WTC11 (cell line): Measurements from ENCODE around the gene RCAN3.

Source experiments
- CREB1 ChIP-seq: sonication (generic); formaldehyde crosslinking; IDR thresholded peaks from 2 replicates; pipeline ENCODE4 v1.8.0; 2023; ENCODE audit warnings: mild to moderate bottlenecking, missing genetic modification reagents
- CREM ChIP-seq: sonication (generic); formaldehyde crosslinking; IDR thresholded peaks from 2 replicates; pipeline ENCODE4 v1.8.1; 2022; ENCODE audit warnings: mild to moderate bottlenecking, missing genetic modification reagents, moderate library complexity
- NR3C1 ChIP-seq: sonication (generic); formaldehyde crosslinking; conservative IDR thresholded peaks from 2 replicates; pipeline ENCODE4 v1.8.1; 2023; ENCODE audit warnings: low read depth, mild to moderate bottlenecking, missing genetic modification reagents
- ZNF396 ChIP-seq: fragments of 250-450 bp; sonication (Bioruptor Pico); IDR thresholded peaks from 2 replicates; pipeline ENCODE4 v1.8.0; 2021; ENCODE audit warnings: mild to moderate bottlenecking, moderate library complexity, borderline replicate concordance
- TF ChIP-seq, protein P1 (sequence below): fragments of 200-600 bp; IDR thresholded peaks from 2 replicates; pipeline ENCODE4 v1.8.0; 2022; ENCODE audit warnings: antibody characterized with exemption
- TF ChIP-seq, protein P2 (sequence below): sonication (generic); formaldehyde crosslinking; IDR thresholded peaks from 2 replicates; pipeline ENCODE4 v1.8.1; 2022; ENCODE audit warnings: low read depth, missing genetic modification reagents, borderline replicate concordance
- TF ChIP-seq, protein P3 (sequence below): sonication (generic); formaldehyde crosslinking; IDR thresholded peaks from 2 replicates; pipeline ENCODE4 v1.8.1; 2023; ENCODE audit warnings: mild to moderate bottlenecking, missing genetic modification reagents, moderate library complexity

DNA sequence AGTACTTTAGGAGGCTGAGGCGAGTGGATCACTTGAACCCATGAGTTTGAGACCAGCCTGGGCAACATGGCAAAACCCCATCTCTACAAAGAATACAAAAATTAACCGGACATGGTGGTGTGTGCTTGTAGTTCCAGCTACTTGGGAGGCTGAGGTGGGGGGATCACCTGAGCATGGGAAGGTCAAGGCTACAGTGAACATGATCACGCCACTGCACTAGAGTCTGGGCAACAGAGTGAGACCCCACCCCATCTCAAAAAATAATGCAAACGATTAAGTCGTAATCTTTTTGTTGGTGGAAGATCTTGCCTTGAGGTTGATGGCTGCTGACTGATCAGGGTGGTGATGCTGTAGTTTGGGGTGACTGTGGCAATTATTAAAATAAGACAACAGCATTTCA, 6.3 kb downstream of the RCAN3 start:
- TF ChIP-seq, protein P1, sequence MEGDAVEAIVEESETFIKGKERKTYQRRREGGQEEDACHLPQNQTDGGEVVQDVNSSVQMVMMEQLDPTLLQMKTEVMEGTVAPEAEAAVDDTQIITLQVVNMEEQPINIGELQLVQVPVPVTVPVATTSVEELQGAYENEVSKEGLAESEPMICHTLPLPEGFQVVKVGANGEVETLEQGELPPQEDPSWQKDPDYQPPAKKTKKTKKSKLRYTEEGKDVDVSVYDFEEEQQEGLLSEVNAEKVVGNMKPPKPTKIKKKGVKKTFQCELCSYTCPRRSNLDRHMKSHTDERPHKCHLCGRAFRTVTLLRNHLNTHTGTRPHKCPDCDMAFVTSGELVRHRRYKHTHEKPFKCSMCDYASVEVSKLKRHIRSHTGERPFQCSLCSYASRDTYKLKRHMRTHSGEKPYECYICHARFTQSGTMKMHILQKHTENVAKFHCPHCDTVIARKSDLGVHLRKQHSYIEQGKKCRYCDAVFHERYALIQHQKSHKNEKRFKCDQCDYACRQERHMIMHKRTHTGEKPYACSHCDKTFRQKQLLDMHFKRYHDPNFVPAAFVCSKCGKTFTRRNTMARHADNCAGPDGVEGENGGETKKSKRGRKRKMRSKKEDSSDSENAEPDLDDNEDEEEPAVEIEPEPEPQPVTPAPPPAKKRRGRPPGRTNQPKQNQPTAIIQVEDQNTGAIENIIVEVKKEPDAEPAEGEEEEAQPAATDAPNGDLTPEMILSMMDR = no peak
- no peak for TF ChIP-seq CREB1 (CRISPR knock-in tag)
- no peak for TF ChIP-seq ZNF396 (CRISPR knock-in tag)
- TF ChIP-seq CREM = no peak
- TF ChIP-seq NR3C1 (CRISPR knock-in tag) = no peak
- TF ChIP-seq, protein P2, sequence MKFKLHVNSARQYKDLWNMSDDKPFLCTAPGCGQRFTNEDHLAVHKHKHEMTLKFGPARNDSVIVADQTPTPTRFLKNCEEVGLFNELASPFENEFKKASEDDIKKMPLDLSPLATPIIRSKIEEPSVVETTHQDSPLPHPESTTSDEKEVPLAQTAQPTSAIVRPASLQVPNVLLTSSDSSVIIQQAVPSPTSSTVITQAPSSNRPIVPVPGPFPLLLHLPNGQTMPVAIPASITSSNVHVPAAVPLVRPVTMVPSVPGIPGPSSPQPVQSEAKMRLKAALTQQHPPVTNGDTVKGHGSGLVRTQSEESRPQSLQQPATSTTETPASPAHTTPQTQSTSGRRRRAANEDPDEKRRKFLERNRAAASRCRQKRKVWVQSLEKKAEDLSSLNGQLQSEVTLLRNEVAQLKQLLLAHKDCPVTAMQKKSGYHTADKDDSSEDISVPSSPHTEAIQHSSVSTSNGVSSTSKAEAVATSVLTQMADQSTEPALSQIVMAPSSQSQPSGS (CRISPR knock-in tag) = no peak
- TF ChIP-seq, protein P3, sequence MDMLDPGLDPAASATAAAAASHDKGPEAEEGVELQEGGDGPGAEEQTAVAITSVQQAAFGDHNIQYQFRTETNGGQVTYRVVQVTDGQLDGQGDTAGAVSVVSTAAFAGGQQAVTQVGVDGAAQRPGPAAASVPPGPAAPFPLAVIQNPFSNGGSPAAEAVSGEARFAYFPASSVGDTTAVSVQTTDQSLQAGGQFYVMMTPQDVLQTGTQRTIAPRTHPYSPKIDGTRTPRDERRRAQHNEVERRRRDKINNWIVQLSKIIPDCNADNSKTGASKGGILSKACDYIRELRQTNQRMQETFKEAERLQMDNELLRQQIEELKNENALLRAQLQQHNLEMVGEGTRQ (CRISPR knock-in tag) = no peak
